AG10803 (cell line): ENCODE data around the gene MET.
"Not testable (repeated sequence)": the region's sequence is repeated elsewhere in the genome, so short reads cannot be mapped to it uniquely, and the experiment has no call there.

Experiments
- DNase-seq: peaks from one replicate; pipeline ENCODE4 v3.0.0; 2010; ENCODE audit warnings: low read depth
- H3K4me3 ChIP-seq: 2 replicates; pipeline ENCODE4 v1.5.1; 2011; ENCODE audit warnings: mild to moderate bottlenecking, low read length, control low read depth
- TF ChIP-seq, protein P1 (sequence below): conservative IDR thresholded peaks from 2 replicates; pipeline ENCODE4 v1.5.1; 2011; ENCODE audit warnings: mild to moderate bottlenecking, low read length, control low read depth, inconsistent platforms

Gene MET

DNA sequence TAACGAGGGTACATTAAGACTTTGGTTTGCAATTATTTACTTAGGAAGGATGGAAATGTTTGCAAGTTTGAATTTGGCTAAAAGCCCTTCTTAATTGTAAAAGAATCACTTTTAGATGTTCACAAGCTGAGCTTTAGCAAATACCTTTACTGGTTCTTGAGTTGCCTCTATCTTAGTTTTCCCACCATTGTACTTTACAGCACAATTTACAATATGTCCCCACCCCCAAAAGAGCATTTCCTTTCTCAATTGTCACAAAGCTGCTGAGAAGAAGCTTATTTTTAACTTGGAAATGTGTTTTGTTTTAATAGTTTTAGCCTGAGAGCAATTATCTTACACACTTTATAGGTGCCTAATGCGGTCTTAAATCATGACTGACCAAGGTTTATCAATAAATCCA is 81.1 kb downstream of the MET start:
- TF ChIP-seq, protein P1, sequence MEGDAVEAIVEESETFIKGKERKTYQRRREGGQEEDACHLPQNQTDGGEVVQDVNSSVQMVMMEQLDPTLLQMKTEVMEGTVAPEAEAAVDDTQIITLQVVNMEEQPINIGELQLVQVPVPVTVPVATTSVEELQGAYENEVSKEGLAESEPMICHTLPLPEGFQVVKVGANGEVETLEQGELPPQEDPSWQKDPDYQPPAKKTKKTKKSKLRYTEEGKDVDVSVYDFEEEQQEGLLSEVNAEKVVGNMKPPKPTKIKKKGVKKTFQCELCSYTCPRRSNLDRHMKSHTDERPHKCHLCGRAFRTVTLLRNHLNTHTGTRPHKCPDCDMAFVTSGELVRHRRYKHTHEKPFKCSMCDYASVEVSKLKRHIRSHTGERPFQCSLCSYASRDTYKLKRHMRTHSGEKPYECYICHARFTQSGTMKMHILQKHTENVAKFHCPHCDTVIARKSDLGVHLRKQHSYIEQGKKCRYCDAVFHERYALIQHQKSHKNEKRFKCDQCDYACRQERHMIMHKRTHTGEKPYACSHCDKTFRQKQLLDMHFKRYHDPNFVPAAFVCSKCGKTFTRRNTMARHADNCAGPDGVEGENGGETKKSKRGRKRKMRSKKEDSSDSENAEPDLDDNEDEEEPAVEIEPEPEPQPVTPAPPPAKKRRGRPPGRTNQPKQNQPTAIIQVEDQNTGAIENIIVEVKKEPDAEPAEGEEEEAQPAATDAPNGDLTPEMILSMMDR: no peak
- DNase-seq: no peak
- H3K4me3 ChIP-seq: no peak overlapping the region

DNA sequence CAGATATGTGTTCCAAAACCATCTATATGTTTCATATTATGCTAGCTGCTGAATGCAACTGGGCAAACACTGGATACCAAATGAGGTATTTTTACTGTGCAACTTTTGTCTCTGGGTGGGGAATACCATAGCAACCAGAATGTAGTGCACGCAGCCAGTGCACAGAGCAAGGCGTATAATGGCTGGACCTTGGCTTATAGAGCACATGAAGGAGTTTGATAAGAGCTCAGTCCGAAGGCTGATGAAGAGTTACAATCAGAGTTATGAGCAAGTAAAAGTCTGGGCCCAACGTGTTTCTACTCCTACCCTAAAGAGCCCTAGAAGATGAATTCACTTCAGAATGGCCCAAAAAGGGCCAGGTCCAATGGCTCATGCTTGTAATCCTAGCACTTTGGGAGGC is 82.2 kb downstream of the MET start:
- DNase-seq: no peak
- no peak overlapping the region for H3K4me3 ChIP-seq
- TF ChIP-seq, protein P1: no peak

DNA sequence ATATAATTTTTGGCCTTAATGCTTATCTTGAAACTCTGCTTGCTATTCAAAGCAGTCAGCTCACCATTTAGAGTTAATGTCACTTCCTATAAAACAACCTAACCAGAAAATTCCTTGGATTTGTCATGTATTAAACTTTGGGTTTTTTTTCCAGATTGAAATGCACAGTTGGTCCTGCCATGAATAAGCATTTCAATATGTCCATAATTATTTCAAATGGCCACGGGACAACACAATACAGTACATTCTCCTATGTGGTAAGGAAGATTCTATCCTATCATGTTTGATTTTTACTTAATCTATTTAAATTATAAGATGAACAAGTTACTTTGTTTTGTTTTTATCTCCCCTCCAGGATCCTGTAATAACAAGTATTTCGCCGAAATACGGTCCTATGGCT is 85.3 kb downstream of the MET start:
- TF ChIP-seq, protein P1: no peak
- H3K4me3 ChIP-seq: no peak overlapping the region
- no peak for DNase-seq

- H3K4me3 ChIP-seq, DNase-seq: not testable (repeated sequence)
Measured at GRCh38 chr7:116759642-116760041, 87.6 kb downstream of the MET start.

DNA sequence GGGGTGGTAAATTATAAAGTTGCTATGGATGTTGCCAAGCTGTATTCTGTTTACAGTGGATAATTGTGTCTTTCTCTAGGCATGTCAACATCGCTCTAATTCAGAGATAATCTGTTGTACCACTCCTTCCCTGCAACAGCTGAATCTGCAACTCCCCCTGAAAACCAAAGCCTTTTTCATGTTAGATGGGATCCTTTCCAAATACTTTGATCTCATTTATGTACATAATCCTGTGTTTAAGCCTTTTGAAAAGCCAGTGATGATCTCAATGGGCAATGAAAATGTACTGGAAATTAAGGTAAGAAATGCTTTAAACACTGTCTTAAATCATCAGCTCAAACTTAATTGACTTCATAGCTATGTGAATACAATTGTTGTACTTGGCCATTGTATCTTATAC is 91.0 kb downstream of the MET start:
- TF ChIP-seq, protein P1: no peak
- DNase-seq: no peak
- no peak overlapping the region for H3K4me3 ChIP-seq

DNA sequence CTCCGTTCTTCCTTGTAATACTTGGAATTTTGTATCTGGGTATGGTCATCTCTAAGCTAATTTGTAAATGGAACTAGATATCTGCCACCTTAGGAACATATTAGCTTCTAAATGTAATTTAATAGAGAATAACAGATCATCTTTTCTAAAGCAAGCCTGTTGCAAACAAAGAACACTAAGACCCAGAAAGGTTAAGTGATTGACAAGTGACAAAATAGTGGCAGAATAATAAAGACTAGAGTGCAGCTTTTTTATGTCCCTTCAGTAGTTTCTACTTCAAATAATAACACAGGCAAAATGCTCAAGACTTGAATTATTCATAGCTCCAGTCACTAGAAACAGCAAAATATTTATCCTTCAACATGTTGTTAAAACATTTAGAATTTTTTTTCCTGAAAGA is 91.7 kb downstream of the MET start:
- TF ChIP-seq, protein P1: no peak
- no peak overlapping the region for H3K4me3 ChIP-seq
- DNase-seq: no peak

DNA sequence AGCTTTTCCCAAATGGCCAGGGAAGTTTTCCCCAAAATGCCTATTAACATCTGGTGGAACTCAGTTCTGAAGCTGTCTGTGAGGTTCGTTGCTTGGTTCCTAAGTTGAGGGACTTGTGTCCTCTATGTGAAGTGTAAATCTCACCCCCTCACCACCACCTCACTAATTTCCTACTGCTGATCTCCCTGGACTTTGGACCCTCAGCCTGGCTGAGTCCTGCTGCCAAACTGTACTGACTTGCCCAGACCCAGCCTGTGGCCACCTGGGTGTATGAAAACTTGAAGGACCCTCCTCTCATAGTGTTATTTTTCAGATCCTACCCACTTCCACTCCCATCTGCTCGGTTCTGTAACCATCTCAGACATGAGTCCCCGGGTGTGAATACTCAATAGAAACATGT is 94.9 kb downstream of the MET start:
- no peak for DNase-seq
- no peak overlapping the region for H3K4me3 ChIP-seq
- TF ChIP-seq, protein P1: no peak

GRCh38 chr7:116769546-116769945 is 97.5 kb downstream of the MET start:
- DNase-seq: no peak
- TF ChIP-seq, protein P1: no peak
- no peak overlapping the region for H3K4me3 ChIP-seq
